A673 (cell line): ENCODE measurements around the gene PTGDR. TPM values are rescaled to one million over a fixed set of nuclear protein-coding genes. Genes with fewer than 3 reads are reported as not detected.

Experiments
- BruUV-seq: library from RNA; stranded (reverse); fragments of 400-500 nt; replicated peaks from 2 replicates; lab custom pipeline; 2021; lab: Mats Ljungman, UMichigan
- CTCF ChIA-PET: fragments of 300-600 bp; sonication (Branson Sonifier 250); formaldehyde crosslinking; loops from one replicate; lab custom pipeline; 2022; ENCODE audit warnings: antibody characterized with exemption; lab: Charles Lee
- POLR2A ChIA-PET: fragments of 300-600 bp; sonication (Branson Sonifier 250); formaldehyde crosslinking; loops from one replicate; lab custom pipeline; 2022; ENCODE audit warnings: antibody characterized with exemption; ENCODE audit not compliant: low non-redundant PET; lab: Charles Lee
- DNase-seq: peaks from one replicate; pipeline ENCODE4 v3.0.0-alpha.2; 2015; ENCODE audit warnings: low spot score
- H3K27ac ChIP-seq: fragments of 200-600 bp; sonication (generic); 2 replicates; pipeline ENCODE4 v1.5.1; 2016; ENCODE audit warnings: mixed run types, low read depth, mild to moderate bottlenecking, mixed read lengths, antibody characterized with exemption, low read length; ENCODE audit not compliant: poor library complexity, severe bottlenecking
- H3K27me3 ChIP-seq: fragments of 200-600 bp; sonication (generic); replicated peaks from 2 replicates; pipeline ENCODE4 v1.6.1; 2017; ENCODE audit warnings: mixed run types, low read depth, mild to moderate bottlenecking, mixed read lengths, antibody characterized with exemption, low read length; ENCODE audit not compliant: insufficient read depth, poor library complexity
- H3K36me3 ChIP-seq: fragments of 200-600 bp; sonication (generic); 2 replicates; pipeline ENCODE4 v1.6.1; 2016; ENCODE audit warnings: mixed run types, mild to moderate bottlenecking, mixed read lengths, antibody characterized with exemption, low read length; ENCODE audit not compliant: insufficient read depth, poor library complexity, severe bottlenecking
- H3K4me1 ChIP-seq: fragments of 200-600 bp; sonication (generic); 2 replicates; pipeline ENCODE4 v1.6.1; 2017; ENCODE audit warnings: mixed run types, mild to moderate bottlenecking, mixed read lengths, antibody characterized with exemption, low read length; ENCODE audit not compliant: insufficient read depth, poor library complexity, severe bottlenecking
- H3K4me3 ChIP-seq: fragments of 200-600 bp; sonication (generic); 2 replicates; pipeline ENCODE4 v1.5.1; 2016; ENCODE audit warnings: low read depth, mixed run types, mild to moderate bottlenecking, mixed read lengths, low read length; ENCODE audit not compliant: poor library complexity, severe bottlenecking
- H3K9me3 ChIP-seq: fragments of 200-600 bp; sonication (generic); 2 replicates; pipeline ENCODE4 v1.6.1; 2016; ENCODE audit warnings: mixed run types, low read depth, mild to moderate bottlenecking, mixed read lengths, antibody characterized with exemption, low read length; ENCODE audit not compliant: poor library complexity, severe bottlenecking
- CTCF ChIP-seq: fragments of 300-800, 200-600 bp; sonication (generic); conservative IDR thresholded peaks from 2 replicates; pipeline ENCODE4 v1.5.1; 2017; ENCODE audit warnings: low read depth, mild to moderate bottlenecking, antibody characterized with exemption, low read length, moderate library complexity, mixed read lengths
- EZH2 ChIP-seq: fragments of 200-600 bp; sonication (generic); IDR thresholded peaks from 2 replicates; pipeline ENCODE4 v1.6.1; 2017; ENCODE audit warnings: borderline replicate concordance, low read depth, mild to moderate bottlenecking, mixed read lengths, antibody characterized with exemption, low read length; ENCODE audit not compliant: poor library complexity, severe bottlenecking
- intact Hi-C: fragments of 100-400 bp; cut with micrococcal nuclease; formaldehyde crosslinking; loops from one replicate; pipeline ENCODE4 v1.10.0; 2022; ENCODE audit not compliant: unreplicated experiment
- total RNA-seq: library from RNA; stranded (reverse); gene quantifications from 2 replicates; pipeline ENCODE4 v1.2.3, GENCODE V29; 2021

PTGDR gene
- total RNA-seq, 1 experiment from 2014 or later, result not detected

GRCh38 chr14:52259434-52259833, 8.1 kb upstream of the PTGDR start:
- Histone ChIP-seq H3K27ac (no peak overlapping the region), H3K27me3 (peaks cover 18% of the 10 kb centered on the region), H3K4me3 (no peak overlapping the region), H3K36me3 (no peaks in the 10 kb centered on the region), H3K9me3 (no peaks in the 10 kb centered on the region), H3K4me1 (no peaks in the 10 kb centered on the region)
- POLR2A ChIA-PET, result no interaction called here
- no peak for DNase-seq
- intact Hi-C loops, result no loop called here
- BruUV-seq, result no TSS peak
- CTCF ChIA-PET, result no interaction called here
- TF ChIP-seq CTCF (no peak), EZH2 (no peak)

GRCh38 chr14:52262600-52262999, 4.9 kb upstream of the PTGDR start:
- peaks cover 36% of the 10 kb centered on the region for H3K27me3 ChIP-seq
- ChIA-PET POLR2A (no interaction called here), CTCF (no interaction called here)
- no peaks in the 10 kb centered on the region for H3K9me3 ChIP-seq
- no peaks in the 10 kb centered on the region for H3K4me1 ChIP-seq
- H3K36me3 ChIP-seq, result no peaks in the 10 kb centered on the region
- H3K4me3 ChIP-seq, result no peak overlapping the region
- no TSS peak for BruUV-seq
- H3K27ac ChIP-seq, result no peak overlapping the region
- intact Hi-C loops, result no loop called here
- DNase-seq, result no peak
- no peak for TF ChIP-seq EZH2
- no peak for TF ChIP-seq CTCF

GRCh38 chr14:52263190-52263589, 4.3 kb upstream of the PTGDR start:
- H3K4me1 ChIP-seq, result no peaks in the 10 kb centered on the region
- H3K27ac ChIP-seq, result no peak overlapping the region
- DNase-seq, result no peak
- intact Hi-C loops, result no loop called here
- no TSS peak for BruUV-seq
- H3K27me3 ChIP-seq, result peaks cover 42% of the 10 kb centered on the region
- CTCF ChIA-PET, result no interaction called here
- H3K36me3 ChIP-seq, result no peaks in the 10 kb centered on the region
- no peak overlapping the region for H3K4me3 ChIP-seq
- POLR2A ChIA-PET, result no interaction called here
- no peaks in the 10 kb centered on the region for H3K9me3 ChIP-seq
- TF ChIP-seq CTCF (no peak), EZH2 (no peak)
